KBM-7 (cell line): ENCODE results near the gene C3orf18.

Experiments used
- DNase-seq: peaks from one replicate; pipeline ENCODE4 v3.0.0-alpha.2; 2015
- in situ Hi-C: fragments of 300-500 bp; cut with MboI; formaldehyde crosslinking; loops from 2 replicates; pipeline ENCODE4 v1.14.3; 2020; ENCODE audit warnings: low sequenced_read_pairs, low pct_unique_long_range_greater_than_20kb, mixed read lengths

The C3orf18 gene

GRCh38 chr3:50562861-50563260, 4.7 kb downstream of the C3orf18 start:
- in situ Hi-C loops: no loop called here
- DNase-seq: no peak

GRCh38 chr3:50559702-50560101, 7.8 kb downstream of the C3orf18 start:
- no peak for DNase-seq
- in situ Hi-C loops: no loop called here

GRCh38 chr3:50557915-50558314, 9.6 kb downstream of the C3orf18 start:
- no peak for DNase-seq
- in situ Hi-C loops: no loop called here

- DNase-seq: no peak
- in situ Hi-C loops: no loop called here
Measured at GRCh38 chr3:50557106-50557505, 10.4 kb downstream of the C3orf18 start.

GRCh38 chr3:50554553-50554952, 13.0 kb downstream of the C3orf18 start:
- DNase-seq: no peak
- in situ Hi-C loops: no loop called here

- no peak for DNase-seq
- in situ Hi-C loops: no loop called here
Measured at GRCh38 chr3:50552598-50552997, 14.9 kb downstream of the C3orf18 start.

GRCh38 chr3:50551681-50552435, 15.7 kb downstream of the C3orf18 start:
- in situ Hi-C loops: no loop called here
- no peak for DNase-seq

- no peak for DNase-seq
- in situ Hi-C loops: no loop called here
Measured at GRCh38 chr3:50551054-50551659, 16.4 kb downstream of the C3orf18 start.

GRCh38 chr3:50550079-50550736, 17.3 kb downstream of the C3orf18 start:
- in situ Hi-C loops: no loop called here
- DNase-seq: peak; percentile 73

GRCh38 chr3:50549226-50549625, 18.3 kb downstream of the C3orf18 start:
- in situ Hi-C loops: no loop called here
- DNase-seq: no peak

GRCh38 chr3:50545781-50546180, 21.8 kb downstream of the C3orf18 start:
- no peak for DNase-seq
- in situ Hi-C loops: no loop called here

GRCh38 chr3:50542177-50543034, 25.1 kb downstream of the C3orf18 start:
- in situ Hi-C loops: no loop called here
- DNase-seq: peak; percentile 83

GRCh38 chr3:50539356-50540286, 27.9 kb downstream of the C3orf18 start:
- DNase-seq: no peak
- in situ Hi-C loops: no loop called here

- DNase-seq: no peak
- in situ Hi-C loops: no loop called here
Measured at GRCh38 chr3:50537421-50538129, 30.0 kb downstream of the C3orf18 start.

- in situ Hi-C loops: no loop called here
- DNase-seq: no peak
Measured at GRCh38 chr3:50536471-50537180, 30.9 kb downstream of the C3orf18 start.

- in situ Hi-C loops: no loop called here
- no peak for DNase-seq
Measured at GRCh38 chr3:50534681-50535330, 32.7 kb downstream of the C3orf18 start.
